ENCODE data around the gene TMEM222. TPM values are rescaled to one million over a fixed set of nuclear protein-coding genes. Genes with fewer than 3 reads are reported as not detected.

The TMEM222 gene
- total RNA-seq, 1 experiment from 2014 or later: 28.7 TPM

DNA sequence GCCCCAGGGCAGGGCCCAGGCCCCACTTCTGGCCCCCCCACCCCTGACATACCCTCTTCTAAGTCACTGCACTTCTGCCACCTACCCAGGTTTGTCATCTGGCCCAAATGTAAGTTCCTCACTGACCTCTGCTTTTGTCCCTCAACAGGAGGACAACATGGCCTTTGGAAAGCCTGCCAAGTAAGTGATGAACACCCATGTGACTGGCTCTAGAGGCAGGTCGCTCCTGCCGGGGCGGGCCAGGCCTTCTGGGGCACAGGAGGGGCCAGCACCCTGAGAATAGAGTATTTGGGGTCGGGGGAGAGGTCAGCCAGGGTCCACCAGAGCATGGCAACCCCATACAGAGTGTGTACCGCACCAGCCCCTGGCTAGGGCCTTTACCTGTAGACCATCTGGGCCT is 10.0 kb downstream of the TMEM222 start:
- no peak overlapping the region for H3K27ac Mint-ChIP-seq
- no peaks in the 10 kb centered on the region; the same call in 1 of the 2 replicates for H3K27me3 Mint-ChIP-seq (ENCODE audit: low read depth)
- no peaks in the 10 kb centered on the region for H3K9me3 Mint-ChIP-seq
- TF ChIP-seq IRF2 (CRISPR knock-in tag; IDR thresholded peaks at IDR 0.05; ENCODE audit: borderline replicate concordance, low read depth): no peak
- TF ChIP-seq ZNF317 (CRISPR knock-in tag; IDR thresholded peaks at IDR 0.05; ENCODE audit: borderline replicate concordance, low read depth): no peak
- no peak for TF ChIP-seq NFE2L1 (CRISPR knock-in tag; IDR thresholded peaks at IDR 0.05)
- no peak for TF ChIP-seq FOXK1 (CRISPR knock-in tag; IDR thresholded peaks at IDR 0.05)
- no peak for TF ChIP-seq MXD4 (CRISPR knock-in tag; IDR thresholded peaks at IDR 0.05; ENCODE audit: borderline replicate concordance)
- no peak for TF ChIP-seq HMGA2 (CRISPR knock-in tag; IDR thresholded peaks at IDR 0.05)
- TF ChIP-seq ZNF671 (CRISPR knock-in tag; IDR thresholded peaks at IDR 0.05): no peak
- TF ChIP-seq, protein P1, sequence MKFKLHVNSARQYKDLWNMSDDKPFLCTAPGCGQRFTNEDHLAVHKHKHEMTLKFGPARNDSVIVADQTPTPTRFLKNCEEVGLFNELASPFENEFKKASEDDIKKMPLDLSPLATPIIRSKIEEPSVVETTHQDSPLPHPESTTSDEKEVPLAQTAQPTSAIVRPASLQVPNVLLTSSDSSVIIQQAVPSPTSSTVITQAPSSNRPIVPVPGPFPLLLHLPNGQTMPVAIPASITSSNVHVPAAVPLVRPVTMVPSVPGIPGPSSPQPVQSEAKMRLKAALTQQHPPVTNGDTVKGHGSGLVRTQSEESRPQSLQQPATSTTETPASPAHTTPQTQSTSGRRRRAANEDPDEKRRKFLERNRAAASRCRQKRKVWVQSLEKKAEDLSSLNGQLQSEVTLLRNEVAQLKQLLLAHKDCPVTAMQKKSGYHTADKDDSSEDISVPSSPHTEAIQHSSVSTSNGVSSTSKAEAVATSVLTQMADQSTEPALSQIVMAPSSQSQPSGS (CRISPR knock-in tag; IDR thresholded peaks at IDR 0.05; ENCODE audit: borderline replicate concordance, low read depth): no peak
- TF ChIP-seq CREM (CRISPR knock-in tag; IDR thresholded peaks at IDR 0.05): no peak
- no peak for TF ChIP-seq GRHL2 (CRISPR knock-in tag; IDR thresholded peaks at IDR 0.05; ENCODE audit: insufficient replicate concordance, severe bottlenecking)
- TF ChIP-seq PRRX2 (CRISPR knock-in tag; IDR thresholded peaks at IDR 0.05): no peak
- TF ChIP-seq, protein P2, sequence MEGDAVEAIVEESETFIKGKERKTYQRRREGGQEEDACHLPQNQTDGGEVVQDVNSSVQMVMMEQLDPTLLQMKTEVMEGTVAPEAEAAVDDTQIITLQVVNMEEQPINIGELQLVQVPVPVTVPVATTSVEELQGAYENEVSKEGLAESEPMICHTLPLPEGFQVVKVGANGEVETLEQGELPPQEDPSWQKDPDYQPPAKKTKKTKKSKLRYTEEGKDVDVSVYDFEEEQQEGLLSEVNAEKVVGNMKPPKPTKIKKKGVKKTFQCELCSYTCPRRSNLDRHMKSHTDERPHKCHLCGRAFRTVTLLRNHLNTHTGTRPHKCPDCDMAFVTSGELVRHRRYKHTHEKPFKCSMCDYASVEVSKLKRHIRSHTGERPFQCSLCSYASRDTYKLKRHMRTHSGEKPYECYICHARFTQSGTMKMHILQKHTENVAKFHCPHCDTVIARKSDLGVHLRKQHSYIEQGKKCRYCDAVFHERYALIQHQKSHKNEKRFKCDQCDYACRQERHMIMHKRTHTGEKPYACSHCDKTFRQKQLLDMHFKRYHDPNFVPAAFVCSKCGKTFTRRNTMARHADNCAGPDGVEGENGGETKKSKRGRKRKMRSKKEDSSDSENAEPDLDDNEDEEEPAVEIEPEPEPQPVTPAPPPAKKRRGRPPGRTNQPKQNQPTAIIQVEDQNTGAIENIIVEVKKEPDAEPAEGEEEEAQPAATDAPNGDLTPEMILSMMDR (IDR thresholded peaks at IDR 0.05): no peak
- TF ChIP-seq ZNF416 (CRISPR knock-in tag; IDR thresholded peaks at IDR 0.05): no peak
- no peak for TF ChIP-seq TCF7 (CRISPR knock-in tag; IDR thresholded peaks at IDR 0.05; ENCODE audit: low read depth)
- TF ChIP-seq, protein P3, sequence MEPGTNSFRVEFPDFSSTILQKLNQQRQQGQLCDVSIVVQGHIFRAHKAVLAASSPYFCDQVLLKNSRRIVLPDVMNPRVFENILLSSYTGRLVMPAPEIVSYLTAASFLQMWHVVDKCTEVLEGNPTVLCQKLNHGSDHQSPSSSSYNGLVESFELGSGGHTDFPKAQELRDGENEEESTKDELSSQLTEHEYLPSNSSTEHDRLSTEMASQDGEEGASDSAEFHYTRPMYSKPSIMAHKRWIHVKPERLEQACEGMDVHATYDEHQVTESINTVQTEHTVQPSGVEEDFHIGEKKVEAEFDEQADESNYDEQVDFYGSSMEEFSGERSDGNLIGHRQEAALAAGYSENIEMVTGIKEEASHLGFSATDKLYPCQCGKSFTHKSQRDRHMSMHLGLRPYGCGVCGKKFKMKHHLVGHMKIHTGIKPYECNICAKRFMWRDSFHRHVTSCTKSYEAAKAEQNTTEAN (CRISPR knock-in tag; IDR thresholded peaks at IDR 0.05): no peak
- ChIA-PET CTCF (interaction anchor here (0.8 to 5.4 kb wide), 28 partner anchors 8 to 331 kb away, joined by 3 to 70 read pairs (median 6); partner anchors contain the start of genes CD164L2, MAP3K6 and SYTL1), POLR2A (interaction anchor here (1.2 to 3.4 kb wide), 3 partner anchors 13 to 20 kb away, joined by 3 to 8 read pairs (median 5); no protein-coding TSS in a partner anchor)
- no peaks in the 10 kb centered on the region for H3K4me1 Mint-ChIP-seq
- no peak for ATAC-seq
- peaks cover 21% of the 10 kb centered on the region for H3K36me3 Mint-ChIP-seq
- no peak for DNase-seq (ENCODE audit: low spot score)
- no peak overlapping the region for H3K4me3 Mint-ChIP-seq

DNA sequence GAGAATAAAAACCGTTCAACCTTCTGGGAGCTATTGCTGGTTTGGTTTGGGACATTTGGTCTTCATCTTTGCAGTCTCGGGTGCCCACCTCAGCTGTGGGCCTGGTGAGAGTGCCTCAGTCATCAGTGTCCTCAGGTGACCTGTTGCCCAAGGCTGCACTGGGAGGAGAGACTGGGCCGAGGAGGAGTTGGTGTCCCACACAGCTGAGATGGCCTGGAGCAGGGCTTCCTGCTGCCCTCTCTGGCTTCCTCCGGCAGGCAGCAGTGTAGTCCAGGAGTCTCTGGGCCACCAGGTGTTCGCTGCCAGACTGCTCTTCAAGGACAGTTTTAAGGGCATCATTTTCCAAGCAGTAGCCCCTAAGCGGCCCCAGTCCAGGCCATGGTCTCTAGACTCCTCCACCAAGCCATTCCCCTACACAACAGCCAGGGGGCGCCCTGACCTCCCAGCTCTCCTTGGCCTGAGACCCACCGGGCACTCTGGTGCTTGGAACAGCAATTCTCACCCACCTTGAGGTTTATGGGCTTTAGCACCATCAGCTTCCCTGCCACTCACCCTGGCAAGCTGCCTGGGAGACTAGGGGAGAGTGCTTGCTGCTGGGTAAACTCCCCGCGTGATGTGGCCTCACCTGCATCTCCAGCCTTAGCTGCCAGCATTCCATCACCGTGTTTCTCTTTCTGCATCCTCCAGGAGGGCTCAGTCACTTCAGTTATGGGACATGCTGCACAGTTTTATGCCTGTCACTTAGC is 10.7 kb downstream of the TMEM222 start:
- CTCF ChIA-PET: interaction anchor here (0.6 to 5.4 kb wide), 41 partner anchors 8 to 330 kb away, joined by 3 to 70 read pairs (median 5); partner anchors contain the start of genes CD164L2, MAP3K6 and SYTL1
- POLR2A ChIA-PET: interaction anchor here (1.2 to 3.4 kb wide), 4 partner anchors 9 to 19 kb away, joined by 3 to 8 read pairs (median 4); partner anchors contain the start of gene SYTL1
- H3K27ac Mint-ChIP-seq: no peak overlapping the region; the same call in 1 of the 2 replicates
- TF ChIP-seq CBFB (CRISPR knock-in tag; IDR thresholded peaks at IDR 0.05; ENCODE audit: low read depth): no peak
- TF ChIP-seq, protein P4, sequence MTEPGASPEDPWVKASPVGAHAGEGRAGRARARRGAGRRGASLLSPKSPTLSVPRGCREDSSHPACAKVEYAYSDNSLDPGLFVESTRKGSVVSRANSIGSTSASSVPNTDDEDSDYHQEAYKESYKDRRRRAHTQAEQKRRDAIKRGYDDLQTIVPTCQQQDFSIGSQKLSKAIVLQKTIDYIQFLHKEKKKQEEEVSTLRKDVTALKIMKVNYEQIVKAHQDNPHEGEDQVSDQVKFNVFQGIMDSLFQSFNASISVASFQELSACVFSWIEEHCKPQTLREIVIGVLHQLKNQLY (CRISPR knock-in tag; IDR thresholded peaks at IDR 0.05): no peak
- TF ChIP-seq FOXK1 (CRISPR knock-in tag; IDR thresholded peaks at IDR 0.05): no peak
- TF ChIP-seq, protein P5, sequence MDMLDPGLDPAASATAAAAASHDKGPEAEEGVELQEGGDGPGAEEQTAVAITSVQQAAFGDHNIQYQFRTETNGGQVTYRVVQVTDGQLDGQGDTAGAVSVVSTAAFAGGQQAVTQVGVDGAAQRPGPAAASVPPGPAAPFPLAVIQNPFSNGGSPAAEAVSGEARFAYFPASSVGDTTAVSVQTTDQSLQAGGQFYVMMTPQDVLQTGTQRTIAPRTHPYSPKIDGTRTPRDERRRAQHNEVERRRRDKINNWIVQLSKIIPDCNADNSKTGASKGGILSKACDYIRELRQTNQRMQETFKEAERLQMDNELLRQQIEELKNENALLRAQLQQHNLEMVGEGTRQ (CRISPR knock-in tag; IDR thresholded peaks at IDR 0.05): no peak
- no peak for TF ChIP-seq SP1 (CRISPR knock-in tag; conservative IDR thresholded peaks at IDR 0.05)
- TF ChIP-seq, protein P2 (IDR thresholded peaks at IDR 0.05): peak; percentile 88
- no peak for TF ChIP-seq PRRX2 (CRISPR knock-in tag; IDR thresholded peaks at IDR 0.05)
- 0 out of 2 replicates have a peak, but pooled peaks have one; percentile 18 for TF ChIP-seq EMX1 (CRISPR knock-in tag; IDR thresholded peaks at IDR 0.05)
- no peak for TF ChIP-seq ZNF232 (CRISPR knock-in tag; IDR thresholded peaks at IDR 0.05)

More for the DNA sequence above, 10.7 kb downstream of the TMEM222 start:
- Mint-ChIP-seq H3K36me3 (peaks cover 21% of the 10 kb centered on the region), H3K4me1 (no peaks in the 10 kb centered on the region), H3K27me3 (ENCODE audit: low read depth) (no peaks in the 10 kb centered on the region; the same call in 1 of the 2 replicates), H3K4me3 (no peak overlapping the region), H3K9me3 (no peaks in the 10 kb centered on the region)
- DNase-seq (ENCODE audit: low spot score) (peak; percentile 80), ATAC-seq (peak; percentile 92)
